ENCODE data around the gene RFX3. TPM values are rescaled to one million over a fixed set of nuclear protein-coding genes. Genes with fewer than 3 reads are reported as not detected.

The RFX3 gene
- total and polyA plus RNA-seq, 4 donors = 0.30 to 4.6 (median 1.5) TPM

DNA sequence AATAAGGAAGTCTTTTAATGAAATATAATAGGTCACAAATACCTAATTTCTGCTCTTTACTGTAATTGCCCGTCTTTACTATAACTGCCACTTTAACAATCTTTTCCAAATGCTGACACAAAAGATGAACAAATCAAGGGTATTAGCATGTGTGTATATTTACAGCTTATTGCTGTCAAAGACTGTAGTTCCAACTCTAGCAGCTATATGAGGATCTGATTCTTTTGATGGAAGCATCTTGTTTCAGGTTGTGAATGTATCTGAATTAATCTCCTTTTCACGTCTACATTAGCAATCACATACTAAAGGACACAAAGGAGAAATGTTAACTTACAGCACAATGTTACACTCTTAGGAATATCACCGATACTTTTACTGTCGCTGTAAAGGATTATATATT is 27.9 kb downstream of the RFX3 start:
- no peak overlapping the region for H3K9ac ChIP-seq (ENCODE audit: low read depth in 1 of 2, low read length in 2 of 2)

DNA sequence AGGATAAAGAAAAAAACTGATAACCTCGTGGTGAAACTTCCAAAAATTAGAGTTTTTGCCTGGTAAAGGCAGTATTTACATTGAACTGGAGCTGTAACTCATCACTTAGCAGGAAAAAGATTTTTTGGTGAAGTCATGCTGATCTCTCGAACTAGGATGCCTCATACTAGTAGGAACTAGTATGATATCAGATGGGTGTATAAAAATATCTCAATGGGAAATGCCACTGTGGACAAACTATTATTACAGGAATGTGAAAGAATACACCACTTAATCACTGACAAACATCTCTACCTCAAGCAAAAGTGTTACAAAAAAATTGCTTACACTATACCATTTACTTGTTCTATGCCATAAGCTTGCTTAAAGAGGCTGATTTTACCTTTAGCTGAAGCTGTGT is 28.4 kb downstream of the RFX3 start:
- Histone ChIP-seq H3K36me3 (ENCODE audit: control insufficient read depth in 4 of 4, insufficient read depth in 3 of 4, low read depth in 1 of 4, low read length in 3 of 4) (no peaks in the 10 kb centered on the region), H3K27me3 (ENCODE audit: control insufficient read depth in 4 of 4, insufficient read depth in 4 of 4, low read length in 3 of 4) (no peaks in the 10 kb centered on the region), H3K4me1 (ENCODE audit: control insufficient read depth in 4 of 4, insufficient read depth in 4 of 4, low read length in 3 of 4) (no peaks in the 10 kb centered on the region), H3K9ac (ENCODE audit: low read depth in 1 of 2, low read length in 2 of 2) (no peak overlapping the region), H3K9me3 (ENCODE audit: control insufficient read depth in 4 of 4, low read length in 3 of 4) (no peaks in the 10 kb centered on the region), H3K27ac (ENCODE audit: low read depth in 1 of 2, low read length in 2 of 2) (no peak overlapping the region), H3K4me3 (ENCODE audit: low read depth in 1 of 3, low read length in 3 of 3) (no peak overlapping the region)
- DNase-seq (ENCODE audit: low spot score) = no peak
- whole genome bisulfite sequencing = 81% methylated on average over 2 of the region's 2 CpGs
- TF ChIP-seq, protein P1, sequence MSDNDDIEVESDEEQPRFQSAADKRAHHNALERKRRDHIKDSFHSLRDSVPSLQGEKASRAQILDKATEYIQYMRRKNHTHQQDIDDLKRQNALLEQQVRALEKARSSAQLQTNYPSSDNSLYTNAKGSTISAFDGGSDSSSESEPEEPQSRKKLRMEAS (IDR thresholded peaks at IDR 0.05) = no peak
- TF ChIP-seq FOXA1 (IDR thresholded peaks at IDR 0.05) (no peak), JUND (IDR thresholded peaks at IDR 0.05) (no peak), FOXA2 (IDR thresholded peaks at IDR 0.05) (no peak), HNF4A (conservative IDR thresholded peaks at IDR 0.05) (no peak), GABPA (IDR thresholded peaks at IDR 0.05 in 1 of 2, conservative IDR thresholded peaks at IDR 0.05 in 1 of 2) (no peak)
- TF ChIP-seq, protein P2, sequence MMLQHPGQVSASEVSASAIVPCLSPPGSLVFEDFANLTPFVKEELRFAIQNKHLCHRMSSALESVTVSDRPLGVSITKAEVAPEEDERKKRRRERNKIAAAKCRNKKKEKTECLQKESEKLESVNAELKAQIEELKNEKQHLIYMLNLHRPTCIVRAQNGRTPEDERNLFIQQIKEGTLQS (IDR thresholded peaks at IDR 0.05) = no peak
- TF ChIP-seq, protein P3, sequence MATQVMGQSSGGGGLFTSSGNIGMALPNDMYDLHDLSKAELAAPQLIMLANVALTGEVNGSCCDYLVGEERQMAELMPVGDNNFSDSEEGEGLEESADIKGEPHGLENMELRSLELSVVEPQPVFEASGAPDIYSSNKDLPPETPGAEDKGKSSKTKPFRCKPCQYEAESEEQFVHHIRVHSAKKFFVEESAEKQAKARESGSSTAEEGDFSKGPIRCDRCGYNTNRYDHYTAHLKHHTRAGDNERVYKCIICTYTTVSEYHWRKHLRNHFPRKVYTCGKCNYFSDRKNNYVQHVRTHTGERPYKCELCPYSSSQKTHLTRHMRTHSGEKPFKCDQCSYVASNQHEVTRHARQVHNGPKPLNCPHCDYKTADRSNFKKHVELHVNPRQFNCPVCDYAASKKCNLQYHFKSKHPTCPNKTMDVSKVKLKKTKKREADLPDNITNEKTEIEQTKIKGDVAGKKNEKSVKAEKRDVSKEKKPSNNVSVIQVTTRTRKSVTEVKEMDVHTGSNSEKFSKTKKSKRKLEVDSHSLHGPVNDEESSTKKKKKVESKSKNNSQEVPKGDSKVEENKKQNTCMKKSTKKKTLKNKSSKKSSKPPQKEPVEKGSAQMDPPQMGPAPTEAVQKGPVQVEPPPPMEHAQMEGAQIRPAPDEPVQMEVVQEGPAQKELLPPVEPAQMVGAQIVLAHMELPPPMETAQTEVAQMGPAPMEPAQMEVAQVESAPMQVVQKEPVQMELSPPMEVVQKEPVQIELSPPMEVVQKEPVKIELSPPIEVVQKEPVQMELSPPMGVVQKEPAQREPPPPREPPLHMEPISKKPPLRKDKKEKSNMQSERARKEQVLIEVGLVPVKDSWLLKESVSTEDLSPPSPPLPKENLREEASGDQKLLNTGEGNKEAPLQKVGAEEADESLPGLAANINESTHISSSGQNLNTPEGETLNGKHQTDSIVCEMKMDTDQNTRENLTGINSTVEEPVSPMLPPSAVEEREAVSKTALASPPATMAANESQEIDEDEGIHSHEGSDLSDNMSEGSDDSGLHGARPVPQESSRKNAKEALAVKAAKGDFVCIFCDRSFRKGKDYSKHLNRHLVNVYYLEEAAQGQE (IDR thresholded peaks at IDR 0.05) = no peak

More for the DNA sequence above, 27.9 kb downstream of the RFX3 start:
- TF ChIP-seq RXRA (IDR thresholded peaks at IDR 0.05) (no peak), HNF4G (IDR thresholded peaks at IDR 0.05) (no peak), FOXA2 (IDR thresholded peaks at IDR 0.05) (no peak), YY1 (IDR thresholded peaks at IDR 0.05) (no peak), NR2F2 (IDR thresholded peaks at IDR 0.05) (no peak), HNF4A (conservative IDR thresholded peaks at IDR 0.05) (no peak), GABPA (IDR thresholded peaks at IDR 0.05 in 1 of 2, conservative IDR thresholded peaks at IDR 0.05 in 1 of 2) (no peak), TAF1 (conservative IDR thresholded peaks at IDR 0.05) (no peak), JUND (IDR thresholded peaks at IDR 0.05) (no peak), RAD21 (IDR thresholded peaks at IDR 0.05) (no peak), EGR1 (IDR thresholded peaks at IDR 0.05; ENCODE audit: low read depth in 2 of 2) (no peak), FOXA1 (IDR thresholded peaks at IDR 0.05) (no peak), SP1 (IDR thresholded peaks at IDR 0.05) (no peak)
- TF ChIP-seq, protein P1 (IDR thresholded peaks at IDR 0.05) = no peak
- TF ChIP-seq, protein P3 (IDR thresholded peaks at IDR 0.05) = no peak
- TF ChIP-seq, protein P4, sequence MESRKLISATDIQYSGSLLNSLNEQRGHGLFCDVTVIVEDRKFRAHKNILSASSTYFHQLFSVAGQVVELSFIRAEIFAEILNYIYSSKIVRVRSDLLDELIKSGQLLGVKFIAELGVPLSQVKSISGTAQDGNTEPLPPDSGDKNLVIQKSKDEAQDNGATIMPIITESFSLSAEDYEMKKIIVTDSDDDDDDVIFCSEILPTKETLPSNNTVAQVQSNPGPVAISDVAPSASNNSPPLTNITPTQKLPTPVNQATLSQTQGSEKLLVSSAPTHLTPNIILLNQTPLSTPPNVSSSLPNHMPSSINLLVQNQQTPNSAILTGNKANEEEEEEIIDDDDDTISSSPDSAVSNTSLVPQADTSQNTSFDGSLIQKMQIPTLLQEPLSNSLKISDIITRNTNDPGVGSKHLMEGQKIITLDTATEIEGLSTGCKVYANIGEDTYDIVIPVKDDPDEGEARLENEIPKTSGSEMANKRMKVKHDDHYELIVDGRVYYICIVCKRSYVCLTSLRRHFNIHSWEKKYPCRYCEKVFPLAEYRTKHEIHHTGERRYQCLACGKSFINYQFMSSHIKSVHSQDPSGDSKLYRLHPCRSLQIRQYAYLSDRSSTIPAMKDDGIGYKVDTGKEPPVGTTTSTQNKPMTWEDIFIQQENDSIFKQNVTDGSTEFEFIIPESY (IDR thresholded peaks at IDR 0.05) = no peak
- TF ChIP-seq, protein P2 (IDR thresholded peaks at IDR 0.05) = no peak
- TF ChIP-seq, protein P5, sequence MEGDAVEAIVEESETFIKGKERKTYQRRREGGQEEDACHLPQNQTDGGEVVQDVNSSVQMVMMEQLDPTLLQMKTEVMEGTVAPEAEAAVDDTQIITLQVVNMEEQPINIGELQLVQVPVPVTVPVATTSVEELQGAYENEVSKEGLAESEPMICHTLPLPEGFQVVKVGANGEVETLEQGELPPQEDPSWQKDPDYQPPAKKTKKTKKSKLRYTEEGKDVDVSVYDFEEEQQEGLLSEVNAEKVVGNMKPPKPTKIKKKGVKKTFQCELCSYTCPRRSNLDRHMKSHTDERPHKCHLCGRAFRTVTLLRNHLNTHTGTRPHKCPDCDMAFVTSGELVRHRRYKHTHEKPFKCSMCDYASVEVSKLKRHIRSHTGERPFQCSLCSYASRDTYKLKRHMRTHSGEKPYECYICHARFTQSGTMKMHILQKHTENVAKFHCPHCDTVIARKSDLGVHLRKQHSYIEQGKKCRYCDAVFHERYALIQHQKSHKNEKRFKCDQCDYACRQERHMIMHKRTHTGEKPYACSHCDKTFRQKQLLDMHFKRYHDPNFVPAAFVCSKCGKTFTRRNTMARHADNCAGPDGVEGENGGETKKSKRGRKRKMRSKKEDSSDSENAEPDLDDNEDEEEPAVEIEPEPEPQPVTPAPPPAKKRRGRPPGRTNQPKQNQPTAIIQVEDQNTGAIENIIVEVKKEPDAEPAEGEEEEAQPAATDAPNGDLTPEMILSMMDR (IDR thresholded peaks at IDR 0.05; ENCODE audit: low read depth, low read length, missing input control) = no peak
- Histone ChIP-seq H3K36me3 (ENCODE audit: control insufficient read depth in 4 of 4, insufficient read depth in 3 of 4, low read depth in 1 of 4, low read length in 3 of 4) (no peaks in the 10 kb centered on the region), H3K27me3 (ENCODE audit: control insufficient read depth in 4 of 4, insufficient read depth in 4 of 4, low read length in 3 of 4) (no peaks in the 10 kb centered on the region), H3K4me3 (ENCODE audit: low read depth in 1 of 3, low read length in 3 of 3) (no peak overlapping the region), H3K27ac (ENCODE audit: low read depth in 1 of 2, low read length in 2 of 2) (no peak overlapping the region), H3K4me1 (ENCODE audit: control insufficient read depth in 4 of 4, insufficient read depth in 4 of 4, low read length in 3 of 4) (no peaks in the 10 kb centered on the region), H3K9me3 (ENCODE audit: control insufficient read depth in 4 of 4, low read length in 3 of 4) (no peaks in the 10 kb centered on the region)
- no peak for DNase-seq (ENCODE audit: low spot score)
- 93% methylated on average over 4 of the region's 4 CpGs for WGBS

Data from liver (tissue), 9 donors.